GM18498 (cell line): ENCODE results near the gene SPDYE18.
"Not testable (repeated sequence)": the region's sequence is repeated elsewhere in the genome, so short reads cannot be mapped to it uniquely, and the experiment has no call there.

ENCODE experiments used
- ATAC-seq: cut with Tn5 transposase; IDR thresholded peaks from one replicate; pipeline ENCODE4 v1.9.1; 2021; ENCODE audit warnings: mild to moderate bottlenecking, moderate library complexity; ENCODE audit not compliant: unreplicated experiment

The SPDYE18 gene

GRCh38 chr7:77062557-77062956, at the start of gene SPDYE18:
Gene SPDYE18 (minus strand): TSS chr7:77062558. CDS start chr7:77060512, 2,046 bp downstream.
- ATAC-seq = not testable (repeated sequence)

- not testable (repeated sequence) for ATAC-seq
Measured at GRCh38 chr7:77108362-77108761, 46.0 kb upstream of the SPDYE18 start.

GRCh38 chr7:77107659-77108058, 45.3 kb upstream of the SPDYE18 start:
- not testable (repeated sequence) for ATAC-seq

- not testable (repeated sequence) for ATAC-seq
Measured at GRCh38 chr7:77105904-77106303, 43.5 kb upstream of the SPDYE18 start.

- not testable (repeated sequence) for ATAC-seq
Measured at GRCh38 chr7:77102671-77103070, 40.3 kb upstream of the SPDYE18 start.

- not testable (repeated sequence) for ATAC-seq
Measured at GRCh38 chr7:77101187-77101586, 38.8 kb upstream of the SPDYE18 start.

- ATAC-seq = not testable (repeated sequence)
Measured at GRCh38 chr7:77100501-77100900, 38.1 kb upstream of the SPDYE18 start.

GRCh38 chr7:77092301-77092700, 29.9 kb upstream of the SPDYE18 start:
- not testable (repeated sequence) for ATAC-seq

- not testable (repeated sequence) for ATAC-seq
Measured at GRCh38 chr7:77082192-77082591, 19.8 kb upstream of the SPDYE18 start.

- not testable (repeated sequence) for ATAC-seq
Measured at GRCh38 chr7:77080236-77080635, 17.9 kb upstream of the SPDYE18 start.

GRCh38 chr7:77079624-77080023, 17.3 kb upstream of the SPDYE18 start:
- ATAC-seq = not testable (repeated sequence)

GRCh38 chr7:77079112-77079511, 16.8 kb upstream of the SPDYE18 start:
- ATAC-seq = not testable (repeated sequence)

- ATAC-seq = not testable (repeated sequence)
Measured at GRCh38 chr7:77077060-77077459, 14.7 kb upstream of the SPDYE18 start.

GRCh38 chr7:77074786-77075396, 12.5 kb upstream of the SPDYE18 start:
- not testable (repeated sequence) for ATAC-seq

GRCh38 chr7:77071108-77071507, 8.8 kb upstream of the SPDYE18 start:
- ATAC-seq = not testable (repeated sequence)

- ATAC-seq = not testable (repeated sequence)
Measured at GRCh38 chr7:77065869-77066268, 3.5 kb upstream of the SPDYE18 start.

GRCh38 chr7:77063732-77064131, 1.4 kb upstream of the SPDYE18 start:
- not testable (repeated sequence) for ATAC-seq

- not testable (repeated sequence) for ATAC-seq
Measured at GRCh38 chr7:77032261-77032660, 30.1 kb downstream of the SPDYE18 start, which contains the start of gene SPDYE17. Gene SPDYE17 (minus strand): TSS chr7:77032361. CDS start chr7:77030570, 1,791 bp downstream.

- not testable (repeated sequence) for ATAC-seq
Measured at GRCh38 chr7:77026349-77026748, 36.0 kb downstream of the SPDYE18 start.

- ATAC-seq = not testable (repeated sequence)
Measured at GRCh38 chr7:77010074-77010680, 52.2 kb downstream of the SPDYE18 start.

- not testable (repeated sequence) for ATAC-seq
Measured at GRCh38 chr7:77008000-77008399, 54.4 kb downstream of the SPDYE18 start.
